GM19397 (cell line): ENCODE data around the gene TP53BP1.
"Not testable (repeated sequence)": the region's sequence is repeated elsewhere in the genome, so short reads cannot be mapped to it uniquely, and the experiment has no call there.

ENCODE experiments used
- ATAC-seq: cut with Tn5 transposase; IDR thresholded peaks from one replicate; pipeline ENCODE4 v1.9.1; 2021; ENCODE audit warnings: mild to moderate bottlenecking, moderate library complexity; ENCODE audit not compliant: unreplicated experiment

TP53BP1 gene

GRCh38 chr15:43492673-43493601 is at the start of gene TP53BP1:
TP53BP1 (minus strand) TSS chr15:43493156; CDS start chr15:43493043, 113 bp downstream.
- peak; percentile 98 for ATAC-seq

DNA sequence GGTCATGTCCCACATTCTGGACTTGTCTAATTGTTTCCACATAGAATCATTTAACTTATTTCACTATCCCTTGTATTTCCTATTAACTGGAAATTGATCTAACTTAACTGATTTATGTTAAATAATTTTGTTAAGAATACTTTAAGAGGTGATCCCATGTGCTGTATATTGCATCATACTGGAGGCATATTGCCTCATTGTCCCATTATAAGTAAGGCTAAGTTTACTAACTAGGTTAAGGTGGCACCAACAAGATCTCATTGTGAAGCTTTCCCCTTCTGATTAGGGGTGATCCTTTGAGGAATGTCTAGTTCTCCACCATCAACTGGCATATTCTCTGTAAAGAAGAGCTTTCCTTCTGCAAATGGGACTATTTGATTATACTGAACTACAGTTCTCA is 48.8 kb upstream of the TP53BP1 start:
- no peak for ATAC-seq

DNA sequence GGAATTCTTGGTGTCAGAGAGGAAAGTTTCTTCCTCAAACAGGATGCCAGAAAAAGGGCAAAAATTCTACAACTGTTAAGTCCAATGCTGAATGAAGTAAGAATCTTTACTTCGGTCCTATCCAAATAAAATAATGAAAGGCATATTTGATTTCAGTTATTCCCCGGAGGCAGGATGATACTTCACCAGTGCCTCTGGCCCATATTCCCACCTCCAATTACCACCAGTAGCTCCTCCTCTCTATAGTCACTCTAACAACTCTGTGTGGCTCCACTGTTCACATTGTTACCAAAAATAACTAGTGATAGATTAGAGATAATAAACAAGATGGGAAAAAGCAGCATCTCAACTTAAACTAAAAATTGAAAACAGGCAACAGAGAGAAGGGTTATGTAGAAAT is 45.1 kb upstream of the TP53BP1 start:
- ATAC-seq = no peak

- no peak for ATAC-seq
Observed at GRCh38 chr15:43534897-43535296, 41.9 kb upstream of the TP53BP1 start.

DNA sequence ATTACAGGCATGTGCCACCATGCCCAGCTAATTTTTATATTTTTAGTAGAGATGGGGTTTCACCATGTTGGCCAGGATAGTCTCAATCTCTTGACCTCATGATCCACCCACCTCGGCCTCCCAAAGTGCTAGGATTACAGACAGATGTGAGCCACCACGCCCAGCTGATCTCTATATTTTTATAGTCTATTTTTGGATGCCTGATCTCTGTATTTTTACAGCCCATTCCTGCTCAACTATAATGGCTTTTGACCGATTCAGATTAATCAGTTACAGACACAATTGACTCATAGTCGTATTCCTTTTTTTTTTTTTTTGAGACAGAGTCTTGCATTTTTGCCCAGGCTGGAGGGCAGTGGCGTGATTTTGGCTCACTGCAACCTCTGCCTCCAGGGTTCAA is 39.9 kb upstream of the TP53BP1 start:
- not testable (repeated sequence) for ATAC-seq

DNA sequence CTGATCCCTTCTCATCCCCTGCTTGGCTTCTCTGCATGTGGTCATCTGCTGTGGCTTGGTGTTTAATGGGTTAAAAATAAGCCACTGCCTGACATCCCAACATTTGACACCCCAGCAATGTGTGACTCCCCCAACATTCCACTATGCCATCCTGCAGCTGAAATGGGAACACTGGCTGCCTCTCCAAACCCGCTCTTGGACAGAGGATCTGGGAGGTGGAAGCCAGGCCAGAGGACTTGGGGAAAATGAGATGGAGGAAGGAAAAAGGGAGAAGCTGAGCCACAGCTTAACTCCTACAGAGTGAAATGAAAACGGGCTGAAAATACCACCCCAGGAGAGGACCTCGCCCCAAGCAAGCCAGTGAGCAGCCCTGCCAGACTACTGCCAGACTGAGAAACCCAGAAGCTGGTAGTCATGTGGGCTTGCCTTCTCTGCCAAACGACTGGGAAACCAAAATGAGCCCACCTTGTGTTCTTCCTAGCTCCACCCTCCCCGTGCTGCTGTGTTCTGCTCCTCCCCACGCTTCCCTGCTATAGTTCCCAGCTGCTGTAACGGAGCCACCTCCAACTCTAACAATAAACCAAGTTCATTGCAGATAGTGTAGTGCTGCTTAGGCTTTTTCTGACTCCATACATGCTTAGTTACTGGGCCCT is 38.2 kb upstream of the TP53BP1 start:
- ATAC-seq = no peak

DNA sequence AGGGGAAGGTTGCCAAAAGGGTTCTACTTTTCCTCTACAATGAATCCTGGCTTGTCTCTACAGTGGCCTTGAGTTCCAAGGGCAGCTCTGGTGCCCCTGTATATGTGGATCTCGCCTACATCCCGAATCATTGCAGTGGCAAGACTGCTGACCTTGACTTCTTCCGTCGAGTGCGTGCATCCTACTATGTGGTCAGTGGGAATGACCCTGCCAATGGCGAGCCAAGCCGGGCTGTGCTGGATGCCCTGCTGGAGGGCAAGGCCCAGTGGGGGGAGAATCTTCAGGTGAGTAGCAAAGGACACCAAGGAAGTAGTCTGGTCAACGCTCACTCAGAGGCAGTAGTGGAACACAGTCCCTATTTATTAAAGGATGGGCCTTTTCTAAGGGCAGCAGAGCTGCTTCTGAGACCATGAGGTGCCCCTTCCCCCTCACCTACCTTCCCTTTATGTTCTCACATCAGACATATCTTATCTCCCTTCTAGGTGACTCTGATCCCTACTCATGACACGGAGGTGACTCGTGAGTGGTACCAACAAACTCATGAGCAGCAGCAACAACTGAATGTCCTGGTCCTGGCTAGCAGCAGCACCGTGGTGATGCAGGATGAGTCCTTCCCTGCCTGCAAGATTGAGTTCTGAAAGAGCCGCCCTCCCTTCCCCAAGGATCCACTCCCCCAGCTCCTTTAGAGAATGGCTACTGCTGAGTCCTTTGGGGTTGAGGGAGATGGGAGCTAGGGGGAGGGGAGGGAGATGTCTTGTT is 36.8 kb upstream of the TP53BP1 start:
- no peak for ATAC-seq

- ATAC-seq = no peak
Observed at GRCh38 chr15:43529141-43529540, 36.2 kb upstream of the TP53BP1 start.

DNA sequence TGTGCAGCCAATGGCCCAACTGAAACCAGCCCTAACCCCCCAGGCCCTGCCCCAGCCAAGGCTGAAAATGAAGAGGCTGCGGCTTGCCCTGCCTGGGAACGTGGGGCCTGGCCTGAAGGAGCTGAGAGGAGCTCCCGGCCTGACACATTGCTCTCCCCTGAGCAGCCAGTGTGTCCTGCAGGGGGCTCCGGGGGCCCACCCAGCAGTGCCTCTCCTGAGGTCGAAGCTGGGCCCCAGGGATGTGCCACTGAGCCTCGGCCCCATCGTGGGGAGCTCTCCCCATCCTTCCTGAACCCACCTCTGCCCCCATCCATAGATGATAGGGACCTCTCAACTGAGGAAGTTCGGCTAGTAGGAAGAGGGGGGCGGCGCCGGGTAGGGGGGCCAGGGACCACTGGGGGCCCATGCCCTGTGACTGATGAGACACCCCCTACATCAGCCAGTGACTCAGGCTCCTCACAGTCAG is 35.6 kb upstream of the TP53BP1 start:
- no peak for ATAC-seq

GRCh38 chr15:43527802-43528541 is 35.0 kb upstream of the TP53BP1 start:
- no peak for ATAC-seq

DNA sequence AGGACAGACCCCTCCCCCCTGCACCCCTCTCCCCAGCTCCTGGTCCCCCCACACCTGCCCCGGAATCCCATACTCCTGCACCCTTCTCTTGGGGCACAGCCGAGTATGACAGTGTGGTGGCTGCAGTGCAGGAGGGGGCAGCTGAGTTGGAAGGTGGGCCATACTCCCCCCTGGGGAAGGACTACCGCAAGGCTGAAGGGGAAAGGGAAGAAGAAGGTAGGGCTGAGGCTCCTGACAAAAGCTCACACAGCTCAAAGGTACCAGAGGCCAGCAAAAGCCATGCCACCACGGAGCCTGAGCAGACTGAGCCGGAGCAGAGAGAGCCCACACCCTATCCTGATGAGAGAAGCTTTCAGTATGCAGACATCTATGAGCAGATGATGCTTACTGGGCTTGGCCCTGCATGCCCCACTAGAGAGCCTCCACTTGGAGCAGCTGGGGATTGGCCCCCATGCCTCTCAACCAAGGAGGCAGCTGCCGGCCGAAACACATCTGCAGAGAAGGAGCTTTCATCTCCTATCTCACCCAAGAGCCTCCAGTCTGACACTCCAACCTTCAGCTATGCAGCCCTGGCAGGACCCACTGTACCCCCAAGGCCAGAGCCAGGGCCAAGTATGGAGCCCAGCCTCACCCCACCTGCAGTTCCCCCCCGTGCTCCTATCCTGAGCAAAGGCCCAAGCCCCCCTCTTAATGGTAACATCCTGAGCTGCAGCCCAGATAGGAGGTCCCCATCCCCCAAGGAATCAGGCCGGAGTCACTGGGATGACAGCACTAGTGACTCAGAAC is 34.3 kb upstream of the TP53BP1 start:
- ATAC-seq = no peak

GRCh38 chr15:43526261-43526930 is 33.4 kb upstream of the TP53BP1 start:
- ATAC-seq = no peak

- ATAC-seq = no peak
Observed at GRCh38 chr15:43525131-43525530, 32.2 kb upstream of the TP53BP1 start.

DNA sequence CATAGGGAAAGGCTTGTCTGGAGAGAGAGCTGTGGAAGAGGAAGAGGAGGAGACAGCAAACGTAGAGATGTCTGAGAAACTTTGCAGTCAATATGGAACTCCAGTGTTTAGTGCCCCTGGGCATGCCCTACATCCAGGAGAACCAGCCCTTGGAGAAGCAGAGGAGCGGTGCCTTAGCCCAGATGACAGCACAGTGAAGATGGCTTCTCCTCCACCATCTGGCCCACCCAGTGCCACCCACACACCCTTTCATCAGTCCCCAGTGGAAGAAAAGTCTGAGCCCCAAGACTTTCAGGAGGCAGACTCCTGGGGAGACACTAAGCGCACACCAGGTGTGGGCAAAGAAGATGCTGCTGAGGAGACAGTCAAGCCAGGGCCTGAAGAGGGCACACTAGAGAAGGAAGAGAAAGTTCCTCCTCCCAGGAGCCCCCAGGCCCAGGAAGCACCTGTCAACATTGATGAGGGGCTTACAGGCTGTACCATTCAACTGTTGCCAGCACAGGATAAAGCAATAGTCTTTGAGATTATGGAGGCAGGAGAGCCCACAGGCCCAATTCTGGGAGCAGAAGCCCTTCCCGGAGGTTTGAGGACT is 31.4 kb upstream of the TP53BP1 start:
- no peak for ATAC-seq

- ATAC-seq = no peak
Observed at GRCh38 chr15:43523646-43524045, 30.7 kb upstream of the TP53BP1 start.

DNA sequence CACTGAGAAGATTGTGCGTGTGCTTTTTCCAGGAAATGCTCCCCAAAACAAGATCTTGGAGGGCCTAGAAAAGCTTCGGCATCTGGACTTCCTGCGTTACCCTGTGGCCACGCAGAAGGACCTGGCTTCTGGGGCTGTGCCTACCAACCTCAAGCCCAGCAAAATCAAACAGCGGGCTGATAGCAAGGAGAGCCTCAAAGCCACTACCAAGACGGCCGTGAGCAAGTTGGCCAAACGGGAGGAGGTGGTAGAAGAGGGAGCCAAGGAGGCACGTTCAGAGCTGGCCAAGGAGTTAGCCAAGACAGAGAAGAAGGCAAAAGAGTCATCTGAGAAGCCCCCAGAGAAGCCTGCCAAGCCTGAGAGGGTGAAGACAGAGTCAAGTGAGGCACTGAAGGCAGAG is 29.3 kb upstream of the TP53BP1 start:
- ATAC-seq = no peak

GRCh38 chr15:43521419-43521818 is 28.5 kb upstream of the TP53BP1 start:
- no peak for ATAC-seq

GRCh38 chr15:43520138-43520537 is 27.2 kb upstream of the TP53BP1 start:
- no peak for ATAC-seq

DNA sequence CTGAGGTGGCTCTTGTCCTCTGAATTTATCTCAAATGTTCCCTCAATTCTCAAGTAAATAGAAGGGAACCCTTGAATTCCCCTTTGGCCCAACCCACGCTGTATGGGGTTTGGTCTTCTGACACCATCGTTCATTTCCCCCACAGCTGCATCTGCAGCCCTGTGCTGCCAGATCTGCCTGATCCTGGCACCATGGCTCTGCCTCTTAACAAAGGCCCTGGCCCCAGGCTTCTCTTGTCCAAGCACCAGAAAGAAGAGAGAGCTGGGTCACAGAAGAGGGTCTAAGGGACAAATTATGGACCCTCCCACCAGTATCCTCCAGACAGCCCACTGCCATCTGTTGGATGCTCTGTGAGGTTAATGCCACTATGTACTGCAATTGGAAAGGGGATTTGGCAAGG is 26.2 kb upstream of the TP53BP1 start:
- no peak for ATAC-seq
